HG03575 (cell line): ENCODE results near the gene HRC.

ENCODE experiments used
- ATAC-seq: cut with Tn5 transposase; IDR thresholded peaks from one replicate; pipeline ENCODE4 v1.9.1; 2021; ENCODE audit not compliant: unreplicated experiment, insufficient number of reproducible peaks, low FRiP score; ENCODE audit errors: extremely low read depth

The HRC gene

DNA sequence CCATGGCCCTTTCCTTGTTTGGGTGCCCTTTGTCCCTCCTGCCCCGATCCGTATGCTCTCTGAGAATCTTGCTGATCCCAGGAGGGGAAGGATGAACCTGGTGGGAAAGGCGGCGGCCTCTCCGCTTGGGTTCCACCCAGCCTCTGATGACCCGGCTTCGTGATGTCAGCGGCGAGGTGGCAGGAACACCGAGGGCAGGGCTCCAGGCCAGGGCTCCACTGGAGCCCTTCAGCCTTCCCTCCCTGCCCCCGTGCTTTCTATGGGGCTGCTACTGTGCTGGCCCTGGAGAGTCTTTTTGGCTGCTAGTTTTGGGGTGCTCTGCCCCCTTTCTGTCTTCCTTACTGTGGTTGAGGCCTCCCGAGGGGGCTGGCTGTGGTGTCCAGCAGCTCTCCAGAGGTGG lies 52.9 kb downstream of the HRC start:
- no peak for ATAC-seq
